Neural crest cell (in vitro differentiated cells): ENCODE measurements around the gene SEMA3C. TPM values are rescaled to one million over a fixed set of nuclear protein-coding genes. Genes with fewer than 3 reads are reported as not detected.

Experiments
- DNase-seq: peaks from one replicate; pipeline ENCODE4 v3.0.0; 2021; ENCODE audit warnings: low read depth, mixed read lengths, low spot score
- H3K27ac Mint-ChIP-seq: one replicate; pipeline ENCODE4 v1.8.0; 2021; ENCODE audit warnings: mild to moderate bottlenecking, mixed read lengths; ENCODE audit not compliant: unreplicated experiment
- H3K27me3 Mint-ChIP-seq: 2 replicates; pipeline ENCODE4 v1.8.0; 2021; ENCODE audit warnings: low read depth, mild to moderate bottlenecking, mixed read lengths
- H3K36me3 Mint-ChIP-seq: 2 replicates; pipeline ENCODE4 v1.8.0; 2021; ENCODE audit warnings: low read depth, mild to moderate bottlenecking, mixed read lengths
- H3K4me1 Mint-ChIP-seq: 2 replicates; pipeline ENCODE4 v1.8.0; 2021; ENCODE audit warnings: mixed read lengths
- H3K4me3 Mint-ChIP-seq: one replicate; pipeline ENCODE4 v1.8.0; 2021; ENCODE audit warnings: mild to moderate bottlenecking, mixed read lengths
- H3K9me3 Mint-ChIP-seq: 2 replicates; pipeline ENCODE4 v1.8.0; 2021; ENCODE audit warnings: mixed read lengths
- total RNA-seq: library from RNA; stranded (reverse); gene quantifications from 2 replicates; pipeline ENCODE4 v1.2.1, GENCODE V29; 2021
- TF ChIP-seq, protein P1 (sequence below): fragments of 200-600 bp; sonication (generic); conservative IDR thresholded peaks from 2 replicates; pipeline ENCODE4 v1.5.0; 2021; ENCODE audit warnings: antibody characterized with exemption, mild to moderate bottlenecking

Gene SEMA3C
- total RNA-seq, 1 donor from 2014 or later, result 36.6 TPM

DNA sequence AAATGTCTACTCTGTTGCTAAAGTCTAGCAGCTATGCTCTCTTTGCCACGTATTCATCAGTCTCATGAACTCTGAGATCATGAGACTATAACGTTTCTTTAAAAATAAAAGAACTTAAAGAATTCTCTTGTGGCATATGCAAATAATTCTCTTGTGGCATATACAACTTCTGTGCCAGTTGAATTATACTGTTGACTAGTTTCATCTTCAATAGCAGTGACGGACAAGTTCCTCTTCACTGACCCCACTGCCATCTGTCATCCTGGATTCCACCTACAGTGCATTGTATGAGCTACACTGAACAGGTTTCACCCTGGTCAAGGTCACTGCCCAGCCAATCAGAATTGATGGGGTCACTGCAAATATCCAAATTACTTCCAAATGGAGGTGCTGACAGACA lies 192.2 kb downstream of the SEMA3C start:
- H3K27ac Mint-ChIP-seq, result no peak overlapping the region
- TF ChIP-seq, protein P1, sequence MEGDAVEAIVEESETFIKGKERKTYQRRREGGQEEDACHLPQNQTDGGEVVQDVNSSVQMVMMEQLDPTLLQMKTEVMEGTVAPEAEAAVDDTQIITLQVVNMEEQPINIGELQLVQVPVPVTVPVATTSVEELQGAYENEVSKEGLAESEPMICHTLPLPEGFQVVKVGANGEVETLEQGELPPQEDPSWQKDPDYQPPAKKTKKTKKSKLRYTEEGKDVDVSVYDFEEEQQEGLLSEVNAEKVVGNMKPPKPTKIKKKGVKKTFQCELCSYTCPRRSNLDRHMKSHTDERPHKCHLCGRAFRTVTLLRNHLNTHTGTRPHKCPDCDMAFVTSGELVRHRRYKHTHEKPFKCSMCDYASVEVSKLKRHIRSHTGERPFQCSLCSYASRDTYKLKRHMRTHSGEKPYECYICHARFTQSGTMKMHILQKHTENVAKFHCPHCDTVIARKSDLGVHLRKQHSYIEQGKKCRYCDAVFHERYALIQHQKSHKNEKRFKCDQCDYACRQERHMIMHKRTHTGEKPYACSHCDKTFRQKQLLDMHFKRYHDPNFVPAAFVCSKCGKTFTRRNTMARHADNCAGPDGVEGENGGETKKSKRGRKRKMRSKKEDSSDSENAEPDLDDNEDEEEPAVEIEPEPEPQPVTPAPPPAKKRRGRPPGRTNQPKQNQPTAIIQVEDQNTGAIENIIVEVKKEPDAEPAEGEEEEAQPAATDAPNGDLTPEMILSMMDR, result no peak

DNA sequence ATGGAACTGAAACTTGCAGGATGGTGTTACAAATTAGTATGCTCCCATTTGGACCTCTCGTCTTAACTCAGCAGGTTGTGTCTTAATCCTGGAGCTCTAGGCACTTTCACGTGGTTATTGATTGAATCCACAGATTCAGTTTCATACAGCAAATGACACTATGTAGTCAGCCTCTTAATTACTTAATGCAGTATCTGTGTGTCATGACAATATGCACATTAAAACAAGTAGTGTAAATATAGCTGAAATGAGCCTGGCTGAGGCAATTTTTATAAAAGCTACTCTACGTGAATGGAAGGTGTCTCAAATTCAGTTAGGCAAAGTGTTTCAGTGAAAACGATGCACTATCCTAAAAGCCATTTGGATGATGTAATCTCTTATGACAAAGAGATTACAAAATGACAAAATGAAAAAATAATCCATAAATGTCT lies 193.7 kb downstream of the SEMA3C start:
- Mint-ChIP-seq H3K4me1 (peaks cover 19% of the 10 kb centered on the region), H3K9me3 (no peaks in the 10 kb centered on the region), H3K36me3 (no peaks in the 10 kb centered on the region), H3K4me3 (no peak overlapping the region), H3K27me3 (no peaks in the 10 kb centered on the region), H3K27ac (no peak overlapping the region)
- no peak for DNase-seq
- TF ChIP-seq, protein P1, result no peak

More for the DNA sequence above, 192.2 kb downstream of the SEMA3C start:
- no peaks in the 10 kb centered on the region for H3K27me3 Mint-ChIP-seq
- peaks cover 3% of the 10 kb centered on the region for H3K36me3 Mint-ChIP-seq
- H3K4me1 Mint-ChIP-seq, result peaks cover 20% of the 10 kb centered on the region
- DNase-seq, result no peak
- H3K4me3 Mint-ChIP-seq, result no peak overlapping the region
- no peaks in the 10 kb centered on the region for H3K9me3 Mint-ChIP-seq

DNA sequence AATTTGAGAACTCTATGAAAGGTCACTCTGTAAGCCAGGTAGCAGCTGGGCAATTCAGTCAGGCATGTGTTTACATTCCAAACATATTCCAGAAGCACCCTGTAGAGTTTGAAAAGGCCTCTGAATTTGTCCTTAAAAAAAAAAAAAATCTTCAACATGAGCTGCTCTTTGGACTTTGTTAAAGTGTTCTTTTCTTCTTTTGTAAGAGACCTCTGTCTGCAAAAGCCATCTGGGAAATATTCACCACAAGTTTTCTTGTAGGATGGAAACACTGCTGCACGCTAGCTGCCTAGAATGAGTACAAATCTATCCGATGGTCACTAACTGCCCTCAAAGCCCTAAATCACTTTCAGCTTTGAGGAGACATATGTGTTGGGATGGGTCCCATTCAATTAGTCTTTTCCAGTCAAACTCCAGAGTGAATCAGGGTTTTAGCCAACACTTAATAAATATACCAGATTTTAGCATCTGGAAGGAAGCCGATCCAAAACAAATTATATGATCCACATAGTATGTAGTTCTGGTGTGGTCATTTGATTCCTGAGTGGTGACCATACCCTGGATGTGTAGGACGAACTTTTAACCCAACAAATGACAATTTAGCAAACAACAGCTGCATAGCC lies 194.5 kb downstream of the SEMA3C start:
- Mint-ChIP-seq H3K4me1 (peaks cover 19% of the 10 kb centered on the region), H3K27me3 (no peaks in the 10 kb centered on the region), H3K27ac (peak overlapping the region; percentile 12), H3K9me3 (no peaks in the 10 kb centered on the region), H3K36me3 (no peaks in the 10 kb centered on the region), H3K4me3 (no peak overlapping the region)
- DNase-seq, result no peak
- TF ChIP-seq, protein P1, result no peak

DNA sequence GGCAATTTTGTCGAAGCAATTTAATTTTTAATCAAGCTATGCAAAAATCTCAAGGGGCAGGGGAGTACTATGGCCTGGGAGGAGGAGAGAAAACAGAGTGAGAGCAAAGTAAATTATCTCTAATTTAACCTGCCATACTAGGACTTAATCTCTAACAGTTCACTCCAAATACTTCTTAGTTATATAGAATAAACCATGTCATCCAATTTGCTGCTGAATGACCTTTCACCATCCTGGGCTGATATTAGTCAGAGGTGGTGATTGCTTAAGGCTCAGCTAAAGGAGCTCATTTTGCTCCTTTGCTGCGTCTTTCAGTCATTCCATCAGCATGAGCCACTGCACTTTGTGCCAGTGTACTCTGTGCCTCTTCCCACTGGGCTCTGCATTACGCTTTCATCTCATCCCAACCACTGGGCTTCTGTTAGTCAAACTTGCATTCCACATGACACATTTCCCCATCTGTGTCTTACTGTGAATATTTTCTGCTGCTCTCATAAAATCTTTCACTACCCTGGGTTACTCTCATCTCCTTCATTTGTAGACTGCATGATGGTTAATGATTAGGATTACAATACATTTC lies 196.1 kb downstream of the SEMA3C start:
- no peak overlapping the region for H3K27ac Mint-ChIP-seq
- no peaks in the 10 kb centered on the region for H3K27me3 Mint-ChIP-seq
- H3K4me3 Mint-ChIP-seq, result no peak overlapping the region
- H3K36me3 Mint-ChIP-seq, result no peaks in the 10 kb centered on the region
- no peak for DNase-seq
- TF ChIP-seq, protein P1, result no peak
- peaks cover 19% of the 10 kb centered on the region for H3K4me1 Mint-ChIP-seq
- no peaks in the 10 kb centered on the region for H3K9me3 Mint-ChIP-seq

DNA sequence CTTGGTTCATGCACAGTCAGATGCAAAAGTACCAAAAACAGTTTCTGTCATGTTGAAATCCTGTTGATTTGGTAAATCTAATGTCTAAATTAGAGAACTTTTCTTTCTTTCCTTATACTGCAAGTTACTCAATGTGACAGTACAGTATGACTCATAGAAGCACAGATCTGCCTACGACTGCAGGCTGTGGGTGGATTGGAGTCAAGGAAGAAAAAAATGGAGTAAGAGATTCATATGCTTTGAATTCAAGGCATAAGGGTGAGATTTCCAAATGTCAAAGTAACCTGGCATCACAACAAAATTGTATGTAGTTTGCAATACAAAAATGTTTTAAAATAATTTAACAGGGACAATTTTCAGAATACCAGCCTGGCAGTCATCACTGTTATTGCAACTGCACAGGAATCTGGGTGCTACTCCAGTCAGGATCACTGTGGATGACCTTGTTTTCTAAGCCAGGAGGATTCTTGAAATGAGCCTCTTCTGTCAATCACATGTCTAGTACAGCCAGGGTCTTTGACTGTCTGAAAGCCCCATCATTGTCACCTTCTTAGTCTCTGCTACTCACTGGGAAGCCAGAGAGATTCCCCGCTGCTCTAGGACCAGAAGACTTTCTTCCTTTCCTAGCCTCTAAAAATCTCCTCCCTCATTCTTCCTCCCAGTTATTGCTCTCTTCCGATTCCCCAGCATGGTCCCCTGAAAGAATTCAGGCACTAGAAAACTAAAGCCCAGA lies 196.8 kb downstream of the SEMA3C start:
- TF ChIP-seq, protein P1, result no peak
- Mint-ChIP-seq H3K27ac (no peak overlapping the region), H3K9me3 (no peaks in the 10 kb centered on the region), H3K27me3 (no peaks in the 10 kb centered on the region), H3K36me3 (no peaks in the 10 kb centered on the region), H3K4me1 (peaks cover 19% of the 10 kb centered on the region), H3K4me3 (no peak overlapping the region)
- no peak for DNase-seq
